A673 (cell line): ENCODE data around the gene AKR1C4. TPM values are rescaled to one million over a fixed set of nuclear protein-coding genes. Genes with fewer than 3 reads are reported as not detected.
"Not testable (repeated sequence)": the region's sequence is repeated elsewhere in the genome, so short reads cannot be mapped to it uniquely, and the experiment has no call there.

ENCODE experiments used
- BruUV-seq: library from RNA; stranded (reverse); fragments of 400-500 nt; replicated peaks from 2 replicates; lab custom pipeline; 2021; lab: Mats Ljungman, UMichigan
- CTCF ChIA-PET: fragments of 300-600 bp; sonication (Branson Sonifier 250); formaldehyde crosslinking; loops from one replicate; lab custom pipeline; 2022; ENCODE audit warnings: antibody characterized with exemption; lab: Charles Lee
- POLR2A ChIA-PET: fragments of 300-600 bp; sonication (Branson Sonifier 250); formaldehyde crosslinking; loops from one replicate; lab custom pipeline; 2022; ENCODE audit warnings: antibody characterized with exemption; ENCODE audit not compliant: low non-redundant PET; lab: Charles Lee
- DNase-seq: peaks from one replicate; pipeline ENCODE4 v3.0.0-alpha.2; 2015; ENCODE audit warnings: low spot score
- H3K27ac ChIP-seq: fragments of 200-600 bp; sonication (generic); 2 replicates; pipeline ENCODE4 v1.5.1; 2016; ENCODE audit warnings: mixed run types, low read depth, mild to moderate bottlenecking, mixed read lengths, antibody characterized with exemption, low read length; ENCODE audit not compliant: poor library complexity, severe bottlenecking
- H3K27me3 ChIP-seq: fragments of 200-600 bp; sonication (generic); replicated peaks from 2 replicates; pipeline ENCODE4 v1.6.1; 2017; ENCODE audit warnings: mixed run types, low read depth, mild to moderate bottlenecking, mixed read lengths, antibody characterized with exemption, low read length; ENCODE audit not compliant: insufficient read depth, poor library complexity
- H3K36me3 ChIP-seq: fragments of 200-600 bp; sonication (generic); 2 replicates; pipeline ENCODE4 v1.6.1; 2016; ENCODE audit warnings: mixed run types, mild to moderate bottlenecking, mixed read lengths, antibody characterized with exemption, low read length; ENCODE audit not compliant: insufficient read depth, poor library complexity, severe bottlenecking
- H3K4me1 ChIP-seq: fragments of 200-600 bp; sonication (generic); 2 replicates; pipeline ENCODE4 v1.6.1; 2017; ENCODE audit warnings: mixed run types, mild to moderate bottlenecking, mixed read lengths, antibody characterized with exemption, low read length; ENCODE audit not compliant: insufficient read depth, poor library complexity, severe bottlenecking
- H3K4me3 ChIP-seq: fragments of 200-600 bp; sonication (generic); 2 replicates; pipeline ENCODE4 v1.5.1; 2016; ENCODE audit warnings: low read depth, mixed run types, mild to moderate bottlenecking, mixed read lengths, low read length; ENCODE audit not compliant: poor library complexity, severe bottlenecking
- H3K9me3 ChIP-seq: fragments of 200-600 bp; sonication (generic); 2 replicates; pipeline ENCODE4 v1.6.1; 2016; ENCODE audit warnings: mixed run types, low read depth, mild to moderate bottlenecking, mixed read lengths, antibody characterized with exemption, low read length; ENCODE audit not compliant: poor library complexity, severe bottlenecking
- CTCF ChIP-seq: fragments of 300-800, 200-600 bp; sonication (generic); conservative IDR thresholded peaks from 2 replicates; pipeline ENCODE4 v1.5.1; 2017; ENCODE audit warnings: low read depth, mild to moderate bottlenecking, antibody characterized with exemption, low read length, moderate library complexity, mixed read lengths
- EZH2 ChIP-seq: fragments of 200-600 bp; sonication (generic); IDR thresholded peaks from 2 replicates; pipeline ENCODE4 v1.6.1; 2017; ENCODE audit warnings: borderline replicate concordance, low read depth, mild to moderate bottlenecking, mixed read lengths, antibody characterized with exemption, low read length; ENCODE audit not compliant: poor library complexity, severe bottlenecking
- intact Hi-C: fragments of 100-400 bp; cut with micrococcal nuclease; formaldehyde crosslinking; loops from one replicate; pipeline ENCODE4 v1.10.0; 2022; ENCODE audit not compliant: unreplicated experiment
- total RNA-seq: library from RNA; stranded (reverse); gene quantifications from 2 replicates; pipeline ENCODE4 v1.2.3, GENCODE V29; 2021

The AKR1C4 gene
- total RNA-seq, 1 experiment from 2014 or later: not detected

GRCh38 chr10:5165738-5166137 is 30.9 kb upstream of the AKR1C4 start:
- TF ChIP-seq CTCF (no peak), EZH2 (no peak)
- H3K36me3 ChIP-seq: no peaks in the 10 kb centered on the region
- H3K27ac ChIP-seq: no peak overlapping the region
- H3K4me1 ChIP-seq: no peaks in the 10 kb centered on the region
- no TSS peak for BruUV-seq
- ChIA-PET POLR2A (no interaction called here), CTCF (no interaction called here)
- intact Hi-C loops: no loop called here
- peak; percentile 20 for DNase-seq
- H3K9me3 ChIP-seq: peaks cover 31% of the 10 kb centered on the region
- no peak overlapping the region for H3K4me3 ChIP-seq
- no peaks in the 10 kb centered on the region for H3K27me3 ChIP-seq

- H3K36me3 ChIP-seq: no peaks in the 10 kb centered on the region
- TF ChIP-seq EZH2 (no peak), CTCF (no peak)
- intact Hi-C loops: no loop called here
- no peak for DNase-seq
- POLR2A ChIA-PET: no interaction called here
- H3K27me3 ChIP-seq: no peaks in the 10 kb centered on the region
- no TSS peak for BruUV-seq
- peaks cover 21% of the 10 kb centered on the region for H3K9me3 ChIP-seq
- H3K27ac ChIP-seq: no peak overlapping the region
- H3K4me3 ChIP-seq: no peak overlapping the region
- CTCF ChIA-PET: no interaction called here
- H3K4me1 ChIP-seq: no peaks in the 10 kb centered on the region
Observed at GRCh38 chr10:5168897-5169420, 27.7 kb upstream of the AKR1C4 start.

- BruUV-seq, H3K9me3 ChIP-seq, H3K4me1 ChIP-seq, POLR2A ChIA-PET, DNase-seq, H3K36me3 ChIP-seq, H3K4me3 ChIP-seq, H3K27ac ChIP-seq, H3K27me3 ChIP-seq, intact Hi-C loops, CTCF ChIA-PET: not testable (repeated sequence)
Observed at GRCh38 chr10:5175581-5175980, 21.1 kb upstream of the AKR1C4 start.

- H3K4me3 ChIP-seq, POLR2A ChIA-PET, H3K27me3 ChIP-seq, DNase-seq, BruUV-seq, H3K9me3 ChIP-seq, H3K36me3 ChIP-seq, CTCF ChIA-PET, intact Hi-C loops, H3K27ac ChIP-seq: not testable (repeated sequence)
- peaks cover 11% of the 10 kb centered on the region for H3K4me1 ChIP-seq
Observed at GRCh38 chr10:5180503-5180902, 16.1 kb upstream of the AKR1C4 start.
